Naive B cell (primary cell): ENCODE data around the gene CSPG4. TPM values are rescaled to one million over a fixed set of nuclear protein-coding genes. Genes with fewer than 3 reads are reported as not detected.
A peak's percentile ranks its signal among the peaks of the same experiment; 100 is the strongest.
"Not testable (repeated sequence)": the region's sequence is repeated elsewhere in the genome, so short reads cannot be mapped to it uniquely, and the experiment has no call there.

Source experiments
- ATAC-seq, 2 donors: fragments of 150-1000 bp; cut with Tn5 transposase; 2 replicates each; pipeline ENCODE4 v1.10.0; 2021; ENCODE audit warnings: low read depth in 2 of 2, mild to moderate bottlenecking in 2 of 2, moderate library complexity in 2 of 2
- DNase-seq: peaks from one replicate; pipeline ENCODE4 v3.0.0; 2022
- H3K27ac Mint-ChIP-seq, 6 donors: one replicate each; pipeline ENCODE4 v1.8.0; 2020 to 2022; ENCODE audit warnings: mild to moderate bottlenecking in 6 of 6, mixed read lengths in 6 of 6, moderate library complexity in 5 of 6, inconsistent platforms in 2 of 6
- H3K27me3 Mint-ChIP-seq, 3 donors: one replicate each; pipeline ENCODE4 v1.8.0; 2021 to 2022; ENCODE audit warnings: mixed read lengths in 3 of 3, mild to moderate bottlenecking in 1 of 3
- H3K36me3 Mint-ChIP-seq, 2 donors: one replicate each; pipeline ENCODE4 v1.8.0; 2020 to 2022; ENCODE audit warnings: mixed read lengths in 2 of 2, inconsistent platforms in 1 of 2, mild to moderate bottlenecking in 1 of 2
- H3K4me1 Mint-ChIP-seq, 3 donors: one replicate each; pipeline ENCODE4 v1.8.0; 2020 to 2022; ENCODE audit warnings: mixed read lengths in 3 of 3, inconsistent platforms in 1 of 3, mild to moderate bottlenecking in 1 of 3, moderate library complexity in 1 of 3
- H3K4me3 Mint-ChIP-seq, 8 donors: one replicate each; pipeline ENCODE4 v1.8.0; 2020 to 2022; ENCODE audit warnings: mild to moderate bottlenecking in 8 of 8, mixed read lengths in 8 of 8, moderate library complexity in 8 of 8, inconsistent platforms in 2 of 8
- H3K9me3 Mint-ChIP-seq, 7 donors: one replicate each; pipeline ENCODE4 v1.8.0; 2020 to 2022; ENCODE audit warnings: mixed read lengths in 7 of 7, mild to moderate bottlenecking in 5 of 7, inconsistent platforms in 2 of 7, moderate library complexity in 1 of 7
- polyA plus RNA-seq, 6 donors: library from polyadenylated mRNA; unstranded; fragments of 300-500 nt; fragmentation: Illumina TruSeq; gene quantifications; one replicate each; pipeline ENCODE4 v1.2.3, GENCODE V29; 2021; ENCODE audit warnings: low read depth in 6 of 6

The CSPG4 gene
- polyA plus RNA-seq, 6 donors from 2014 or later = 0.03 to 0.07 TPM; not detected in 4

GRCh38 chr15:75641603-75642002, 71.0 kb downstream of the CSPG4 start:
- Mint-ChIP-seq H3K9me3 (no peaks in the 10 kb centered on the region), H3K27me3 (peaks cover 2 to 6% (median 5%) of the 10 kb centered on the region in 3 donors), H3K36me3 (no peaks in the 10 kb centered on the region), H3K27ac (no peak overlapping the region), H3K4me1 (peaks cover 24 to 39% (median 31%) of the 10 kb centered on the region in 3 donors), H3K4me3 (peak overlapping the region in 1 of 8 donors; percentile 97)
- DNase-seq (no peak), ATAC-seq (no peak)

DNA sequence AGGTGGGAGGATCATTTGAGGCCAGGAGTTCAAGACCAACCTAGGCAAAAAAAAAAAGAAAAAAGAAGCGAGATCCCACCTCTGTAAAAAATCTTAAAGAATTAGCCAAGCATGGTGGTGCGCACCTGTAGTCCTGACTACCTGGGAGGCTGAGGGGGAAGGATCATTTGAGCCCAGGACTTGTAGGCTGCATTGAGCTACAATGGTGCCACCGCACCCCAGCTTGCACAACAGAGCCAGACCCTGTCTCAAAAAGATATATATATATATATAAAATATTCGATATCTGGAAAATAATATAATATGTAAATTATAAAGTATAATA, 71.5 kb downstream of the CSPG4 start:
- Mint-ChIP-seq H3K27ac (peak overlapping the region in 3 of 6 donors; percentile 97 to 98 (median 97)), H3K9me3 (no peaks in the 10 kb centered on the region), H3K4me1 (peaks cover 23 to 36% (median 33%) of the 10 kb centered on the region in 3 donors), H3K36me3 (no peaks in the 10 kb centered on the region), H3K27me3 (peaks cover 0 to 1% (median under 1%) of the 10 kb centered on the region in 3 donors), H3K4me3 (peak overlapping the region; percentile 87 to 97 (median 94))
- no peak for DNase-seq
- ATAC-seq = no peak

GRCh38 chr15:75640483-75641178, 72.0 kb downstream of the CSPG4 start:
- Mint-ChIP-seq H3K27ac (peak overlapping the region; percentile 91 to 98 (median 97)), H3K27me3 (no peaks in the 10 kb centered on the region), H3K4me3 (peak overlapping the region; percentile 87 to 97 (median 94)), H3K4me1 (peaks cover 25 to 41% (median 36%) of the 10 kb centered on the region in 3 donors), H3K9me3 (no peaks in the 10 kb centered on the region), H3K36me3 (no peaks in the 10 kb centered on the region)
- DNase-seq (peak; percentile 37), ATAC-seq (peak; percentile 31)

- Mint-ChIP-seq H3K4me1 (peaks cover 25 to 42% (median 36%) of the 10 kb centered on the region in 3 donors), H3K9me3 (no peaks in the 10 kb centered on the region), H3K27me3 (no peaks in the 10 kb centered on the region), H3K27ac (peak within 1 kb of the TSS; percentile 91 to 98 (median 97)), H3K36me3 (no peaks in the 10 kb centered on the region), H3K4me3 (peak within 1 kb of the TSS; percentile 87 to 97 (median 94))
- ATAC-seq = peak; percentile 90 to 91
- peak; percentile 93 for DNase-seq
Measured at GRCh38 chr15:75639709-75640482, 72.8 kb downstream of the CSPG4 start, which contains the start of gene IMP3. Gene IMP3 (minus strand): TSS chr15:75640224. CDS start chr15:75640168, 56 bp downstream.

GRCh38 chr15:75639191-75639708, 73.4 kb downstream of the CSPG4 start:
- no peaks in the 10 kb centered on the region for H3K9me3 Mint-ChIP-seq
- ATAC-seq (no peak), DNase-seq (no peak)
- H3K4me3 Mint-ChIP-seq = peak overlapping the region; percentile 87 to 97 (median 94)
- H3K36me3 Mint-ChIP-seq = no peaks in the 10 kb centered on the region
- H3K4me1 Mint-ChIP-seq = peaks cover 25 to 42% (median 36%) of the 10 kb centered on the region in 3 donors
- H3K27me3 Mint-ChIP-seq = no peaks in the 10 kb centered on the region
- H3K27ac Mint-ChIP-seq = peak overlapping the region; percentile 91 to 98 (median 97)

GRCh38 chr15:75637245-75638009, 75.2 kb downstream of the CSPG4 start:
- ATAC-seq (no peak), DNase-seq (no peak)
- H3K27me3 Mint-ChIP-seq = no peaks in the 10 kb centered on the region
- H3K36me3 Mint-ChIP-seq = no peaks in the 10 kb centered on the region
- peak overlapping the region in 5 of 8 donors; percentile 16 to 97 (median 73) for H3K4me3 Mint-ChIP-seq
- peak overlapping the region in 1 of 6 donors; percentile 42 for H3K27ac Mint-ChIP-seq
- H3K4me1 Mint-ChIP-seq = peaks cover 25 to 42% (median 36%) of the 10 kb centered on the region in 3 donors
- H3K9me3 Mint-ChIP-seq = no peaks in the 10 kb centered on the region

DNA sequence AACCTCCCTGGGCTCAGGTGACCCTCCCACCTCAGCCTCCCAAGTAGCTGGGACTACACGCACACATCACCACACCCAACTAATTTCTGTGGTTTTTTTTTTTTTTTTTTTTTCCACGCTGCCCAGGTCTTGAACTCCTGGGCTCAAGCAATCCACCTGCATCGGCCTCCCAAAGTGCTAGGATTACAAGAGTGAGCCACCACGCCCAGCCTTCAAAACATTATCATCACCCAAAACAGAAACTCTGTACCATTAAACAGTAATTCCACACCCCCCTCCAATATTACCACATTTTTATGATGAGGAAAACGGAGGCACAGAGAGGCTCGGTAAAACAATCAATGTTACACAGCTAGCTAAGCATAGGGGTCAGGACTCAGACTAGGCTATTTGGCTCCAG, 76.6 kb downstream of the CSPG4 start:
- no peaks in the 10 kb centered on the region for H3K9me3 Mint-ChIP-seq
- H3K36me3 Mint-ChIP-seq = no peaks in the 10 kb centered on the region
- peak overlapping the region in 1 of 6 donors; percentile 93 for H3K27ac Mint-ChIP-seq
- DNase-seq (no peak), ATAC-seq (no peak)
- peaks cover 22 to 38% (median 34%) of the 10 kb centered on the region in 3 donors for H3K4me1 Mint-ChIP-seq
- no peak overlapping the region for H3K4me3 Mint-ChIP-seq
- no peaks in the 10 kb centered on the region for H3K27me3 Mint-ChIP-seq

- H3K36me3 Mint-ChIP-seq, H3K4me3 Mint-ChIP-seq, DNase-seq, ATAC-seq, H3K27me3 Mint-ChIP-seq, H3K9me3 Mint-ChIP-seq, H3K27ac Mint-ChIP-seq: not testable (repeated sequence)
- peaks cover 19 to 23% (median 22%) of the 10 kb centered on the region in 3 donors for H3K4me1 Mint-ChIP-seq
Measured at GRCh38 chr15:75633922-75634321, 78.7 kb downstream of the CSPG4 start.

- ATAC-seq (no peak), DNase-seq (no peak)
- no peak overlapping the region for H3K4me3 Mint-ChIP-seq
- H3K36me3 Mint-ChIP-seq = no peaks in the 10 kb centered on the region
- no peaks in the 10 kb centered on the region for H3K9me3 Mint-ChIP-seq
- H3K27ac Mint-ChIP-seq = no peak overlapping the region
- H3K4me1 Mint-ChIP-seq = peaks cover 6 to 7% (median 7%) of the 10 kb centered on the region in 3 donors
- no peaks in the 10 kb centered on the region for H3K27me3 Mint-ChIP-seq
Measured at GRCh38 chr15:75631935-75632334, 80.7 kb downstream of the CSPG4 start.

- Mint-ChIP-seq H3K4me3 (peak within 1 kb of the TSS; percentile 85 to 98 (median 92)), H3K4me1 (peaks cover 17 to 19% (median 19%) of the 10 kb centered on the region in 3 donors), H3K36me3 (no peaks in the 10 kb centered on the region)
Measured at GRCh38 chr15:75625542-75626347, 86.9 kb downstream of the CSPG4 start, which contains the start of gene SNUPN. Gene SNUPN (minus strand): TSS chr15:75625725. CDS start chr15:75621051, 4,674 bp downstream.

More at GRCh38 chr15:75625542-75626347, 86.9 kb downstream of the CSPG4 start, which contains the start of gene SNUPN:
- ATAC-seq = peak; percentile 93
- peak; percentile 86 for DNase-seq
- no peaks in the 10 kb centered on the region for H3K9me3 Mint-ChIP-seq
- H3K27ac Mint-ChIP-seq = peak within 1 kb of the TSS; percentile 94 to 99 (median 98)
- no peaks in the 10 kb centered on the region for H3K27me3 Mint-ChIP-seq
